ENCODE measurements around the gene ROGDI. TPM values are rescaled to one million over a fixed set of nuclear protein-coding genes. Genes with fewer than 3 reads are reported as not detected.

Gene ROGDI
- total and polyA plus RNA-seq, 2 donors (not counting 3 experiments of a cell fraction or from before 2014, with no cell fraction given): 12.0 to 36.9 TPM

- H3K27me3 ChIP-seq (ENCODE audit: control insufficient read depth in 2 of 2, insufficient read depth in 2 of 2, low read length in 2 of 2): no peaks in the 10 kb centered on the region
- no peak overlapping the region for H3K9ac ChIP-seq (replicated peaks; ENCODE audit: extremely low read depth, insufficient read depth, low read length)
- TF ChIP-seq MAX (IDR thresholded peaks at IDR 0.05; ENCODE audit: insufficient read depth, insufficient read length) (no peak), MYC (IDR thresholded peaks at IDR 0.05; ENCODE audit: low read depth, low read length) (no peak)
- ChIA-PET POLR2A (no interaction called here), CTCF (interaction anchor here (0.7 kb wide), 1 partner anchor 37 kb away, joined by 3 read pairs; no protein-coding TSS in a partner anchor)
- no TSS peak for BruUV-seq (replicated peaks)
- no peaks in the 10 kb centered on the region for H3K36me3 ChIP-seq (ENCODE audit: control insufficient read depth in 2 of 2, extremely low read depth in 1 of 2, insufficient read depth in 2 of 2, low read length in 2 of 2)
- FAIRE-seq (no peak), DNase-seq (ENCODE audit: low read depth, low spot score) (no peak)
- no peaks in the 10 kb centered on the region for H4K20me1 ChIP-seq (replicated peaks; ENCODE audit: control insufficient read depth, extremely low read depth, insufficient read depth, low read length)
- H3K27ac ChIP-seq (ENCODE audit: insufficient read depth, low read depth, low read length): no peak overlapping the region
- H3K9me3 ChIP-seq (replicated peaks; ENCODE audit: control insufficient read depth, insufficient read depth, low read length): no peaks in the 10 kb centered on the region
- no peaks in the 10 kb centered on the region for H3K79me2 ChIP-seq (ENCODE audit: control insufficient read depth, insufficient read depth, low read length)
- intact Hi-C loops (cut with micrococcal nuclease) (no loop called here), dilution Hi-C loops (cut with MboI; ENCODE audit: extremely low pct_ligation_motif_present, low sequenced_read_pairs) (no loop called here)
- H3K4me1 ChIP-seq (ENCODE audit: control insufficient read depth, extremely low read depth, insufficient read depth, low read length): no peaks in the 10 kb centered on the region
- H3K4me3 ChIP-seq (replicated peaks in 1 of 3; ENCODE audit: insufficient read depth in 1 of 3, low read depth in 1 of 3, low read length in 3 of 3): no peak overlapping the region
- H2AFZ ChIP-seq (ENCODE audit: low read depth, low read length): no peak overlapping the region
- H3K9me1 ChIP-seq (replicated peaks; ENCODE audit: control insufficient read depth, extremely low read depth, insufficient read depth, low read length): no peaks in the 10 kb centered on the region
- no peak overlapping the region for H3K4me2 ChIP-seq (ENCODE audit: insufficient read depth, low read length)
These were observed 12.2 kb downstream of the ROGDI start for GRCh38 chr16:4790261-4790660.

GRCh38 chr16:4788910-4789309, 13.5 kb downstream of the ROGDI start:
- Histone ChIP-seq H3K36me3 (ENCODE audit: control insufficient read depth in 2 of 2, extremely low read depth in 1 of 2, insufficient read depth in 2 of 2, low read length in 2 of 2) (no peaks in the 10 kb centered on the region), H3K4me3 (replicated peaks in 1 of 3; ENCODE audit: insufficient read depth in 1 of 3, low read depth in 1 of 3, low read length in 3 of 3) (no peak overlapping the region), H3K27ac (ENCODE audit: insufficient read depth, low read depth, low read length) (no peak overlapping the region), H3K4me2 (ENCODE audit: insufficient read depth, low read length) (no peak overlapping the region), H3K9me1 (replicated peaks; ENCODE audit: control insufficient read depth, extremely low read depth, insufficient read depth, low read length) (no peaks in the 10 kb centered on the region), H3K79me2 (ENCODE audit: control insufficient read depth, insufficient read depth, low read length) (no peaks in the 10 kb centered on the region), H3K9me3 (replicated peaks; ENCODE audit: control insufficient read depth, insufficient read depth, low read length) (no peaks in the 10 kb centered on the region), H3K4me1 (ENCODE audit: control insufficient read depth, extremely low read depth, insufficient read depth, low read length) (no peaks in the 10 kb centered on the region), H4K20me1 (replicated peaks; ENCODE audit: control insufficient read depth, extremely low read depth, insufficient read depth, low read length) (no peaks in the 10 kb centered on the region), H2AFZ (ENCODE audit: low read depth, low read length) (no peak overlapping the region), H3K27me3 (ENCODE audit: control insufficient read depth in 2 of 2, insufficient read depth in 2 of 2, low read length in 2 of 2) (no peaks in the 10 kb centered on the region), H3K9ac (replicated peaks; ENCODE audit: extremely low read depth, insufficient read depth, low read length) (no peak overlapping the region)
- ChIA-PET POLR2A (no interaction called here), CTCF (interaction anchor here (1.3 kb wide), 1 partner anchor 12 kb away, joined by 5 read pairs; no protein-coding TSS in a partner anchor)
- FAIRE-seq (no peak), DNase-seq (ENCODE audit: low read depth, low spot score) (no peak)
- dilution Hi-C loops (cut with MboI; ENCODE audit: extremely low pct_ligation_motif_present, low sequenced_read_pairs) (no loop called here), intact Hi-C loops (cut with micrococcal nuclease) (no loop called here)
- no peak for TF ChIP-seq FOS (IDR thresholded peaks at IDR 0.05; ENCODE audit: borderline replicate concordance, insufficient read depth, low read length)
- TF ChIP-seq EZH2 (IDR thresholded peaks at IDR 0.05; ENCODE audit: borderline replicate concordance, low read depth, low read length, severe bottlenecking): no peak
- TF ChIP-seq CTCF (IDR thresholded peaks at IDR 0.05; ENCODE audit: extremely low read depth in 1 of 2, insufficient read depth in 1 of 2, low read depth in 1 of 2, low read length in 2 of 2): no peak
- no peak for TF ChIP-seq MYC (IDR thresholded peaks at IDR 0.05; ENCODE audit: low read depth, low read length)
- no peak for TF ChIP-seq POLR2A (IDR thresholded peaks at IDR 0.05; ENCODE audit: low read depth, low read length)
- TF ChIP-seq POLR2AphosphoS5 (IDR thresholded peaks at IDR 0.05; ENCODE audit: insufficient read depth, low read depth, low read length): no peak
- TF ChIP-seq GATA2 (IDR thresholded peaks at IDR 0.05; ENCODE audit: insufficient read depth, insufficient read length, low read depth, low read length): no peak
- no peak for TF ChIP-seq JUN (IDR thresholded peaks at IDR 0.05; ENCODE audit: borderline replicate concordance, insufficient read depth, insufficient read length, low read depth)
- no peak for TF ChIP-seq MAX (IDR thresholded peaks at IDR 0.05; ENCODE audit: insufficient read depth, insufficient read length)
- BruUV-seq (replicated peaks): no TSS peak
